HEK293T (cell line): Measurements from ENCODE around the gene BEGAIN.
"Not testable (repeated sequence)": the region's sequence is repeated elsewhere in the genome, so short reads cannot be mapped to it uniquely, and the experiment has no call there.

Source experiments
- CTCF ChIA-PET: fragments of 350-600 bp; formaldehyde crosslinking; extraction: SDS; loops from one replicate; lab custom pipeline; 2021; ENCODE audit warnings: antibody characterized with exemption, inconsistent platforms; lab: Yijun Ruan, JAX
- POLR2A ChIA-PET: fragments of 350-600 bp; formaldehyde crosslinking; extraction: SDS; loops from one replicate; lab custom pipeline; 2020; ENCODE audit warnings: antibody characterized with exemption, inconsistent platforms; lab: Yijun Ruan, JAX
- DNase-seq: peaks from one replicate; pipeline ENCODE4 v3.0.0; 2012; ENCODE audit warnings: mixed read lengths; ENCODE audit errors: extremely low spot score
- ARNT ChIP-seq: fragments of 450-650 bp; IDR thresholded peaks from 2 replicates; pipeline ENCODE4 v1.6.1; 2017; ENCODE audit warnings: mild to moderate bottlenecking
- BHLHE40 ChIP-seq: fragments of 450-650 bp; IDR thresholded peaks from 2 replicates; pipeline ENCODE4 v1.6.1; 2016; ENCODE audit warnings: mild to moderate bottlenecking, moderate library complexity, borderline replicate concordance
- CTBP1 ChIP-seq: fragments of 450-650 bp; IDR thresholded peaks from 2 replicates; pipeline ENCODE4 v1.6.1; 2016; ENCODE audit warnings: borderline replicate concordance
- ELF4 ChIP-seq: fragments of 450-650 bp; IDR thresholded peaks from 2 replicates; pipeline ENCODE4 v1.6.1; 2017; ENCODE audit warnings: antibody characterized with exemption
- FOXA1 ChIP-seq: fragments of 450-650 bp; IDR thresholded peaks from 2 replicates; pipeline ENCODE4 v1.6.1; 2016; ENCODE audit warnings: mild to moderate bottlenecking
- FOXK2 ChIP-seq: fragments of 450-650 bp; IDR thresholded peaks from 2 replicates; pipeline ENCODE4 v1.6.1; 2016; ENCODE audit warnings: mild to moderate bottlenecking
- FOXM1 ChIP-seq: fragments of 450-650 bp; IDR thresholded peaks from 2 replicates; pipeline ENCODE4 v1.6.1; 2017; ENCODE audit warnings: mild to moderate bottlenecking, borderline replicate concordance
- HDGF ChIP-seq: fragments of 450-650 bp; IDR thresholded peaks from 2 replicates; pipeline ENCODE4 v1.6.1; 2017; ENCODE audit warnings: antibody characterized with exemption, borderline replicate concordance
- L3MBTL2 ChIP-seq: fragments of 450-650 bp; conservative IDR thresholded peaks from 2 replicates; pipeline ENCODE4 v1.6.1; 2016; ENCODE audit warnings: mild to moderate bottlenecking
- LEF1 ChIP-seq: fragments of 450-650 bp; IDR thresholded peaks from 2 replicates; pipeline ENCODE4 v1.6.1; 2017; ENCODE audit warnings: mild to moderate bottlenecking, borderline replicate concordance
- NFRKB ChIP-seq: fragments of 450-650 bp; IDR thresholded peaks from 2 replicates; pipeline ENCODE4 v1.6.1; 2016; ENCODE audit warnings: mild to moderate bottlenecking, moderate library complexity
- PKNOX1 ChIP-seq: fragments of 450-650 bp; IDR thresholded peaks from 2 replicates; pipeline ENCODE4 v1.6.1; 2016
- SP1 ChIP-seq: fragments of 450-650 bp; IDR thresholded peaks from 2 replicates; pipeline ENCODE4 v1.6.1; 2017
- SUZ12 ChIP-seq: fragments of 450-650 bp; IDR thresholded peaks from 2 replicates; pipeline ENCODE4 v1.6.1; 2016; ENCODE audit warnings: mild to moderate bottlenecking
- TARDBP ChIP-seq: fragments of 450-650 bp; IDR thresholded peaks from 2 replicates; pipeline ENCODE4 v1.6.1; 2016
- ZNF384 ChIP-seq: fragments of 450-650 bp; IDR thresholded peaks from 2 replicates; pipeline ENCODE4 v1.6.1; 2016

The BEGAIN gene

GRCh38 chr14:100523131-100523842, 63.9 kb downstream of the BEGAIN start:
- ChIA-PET POLR2A (no interaction called here), CTCF (interaction anchor here (0.9 to 1.1 kb wide), 2 partner anchors 83 to 138 kb away, joined by 3 read pairs; no protein-coding TSS in a partner anchor)
- TF ChIP-seq FOXA1 (no peak), FOXM1 (no peak), CTBP1 (no peak), LEF1 (no peak), SUZ12 (no peak), HDGF (no peak), ZNF384 (no peak), PKNOX1 (no peak), FOXK2 (no peak), TARDBP (no peak), SP1 (no peak), BHLHE40 (no peak), L3MBTL2 (no peak), ELF4 (no peak), ARNT (no peak)
- DNase-seq, result no peak

GRCh38 chr14:100522616-100523099, 64.6 kb downstream of the BEGAIN start:
- ChIA-PET CTCF (interaction anchor here (0.9 kb wide), 1 partner anchor 137 kb away, joined by 3 read pairs; no protein-coding TSS in a partner anchor), POLR2A (no interaction called here)
- no peak for DNase-seq
- TF ChIP-seq ZNF384 (no peak), HDGF (no peak), BHLHE40 (no peak), ARNT (no peak), L3MBTL2 (no peak)

GRCh38 chr14:100506053-100506452, 81.2 kb downstream of the BEGAIN start:
- DNase-seq, CTCF ChIA-PET, POLR2A ChIA-PET: not testable (repeated sequence)

GRCh38 chr14:100504372-100505078, 82.7 kb downstream of the BEGAIN start:
- ChIA-PET CTCF (no interaction called here), POLR2A (no interaction called here)
- DNase-seq, result no peak
- TF ChIP-seq BHLHE40 (no peak), LEF1 (no peak)

GRCh38 chr14:100503251-100503650, 84.0 kb downstream of the BEGAIN start:
- POLR2A ChIA-PET, result no interaction called here
- CTCF ChIA-PET, result interaction anchor here (0.6 kb wide), 1 partner anchor 37 kb away, joined by 4 read pairs; no protein-coding TSS in a partner anchor
- TF ChIP-seq FOXK2 (no peak), LEF1 (no peak), L3MBTL2 (no peak), ARNT (no peak), NFRKB (no peak), ZNF384 (no peak), ELF4 (no peak), HDGF (no peak), FOXM1 (no peak), BHLHE40 (no peak), PKNOX1 (no peak), SP1 (no peak), CTBP1 (no peak)
- no peak for DNase-seq

GRCh38 chr14:100502622-100503220, 84.5 kb downstream of the BEGAIN start:
- TF ChIP-seq ELF4, result no peak
- TF ChIP-seq TARDBP, result no peak
- TF ChIP-seq SUZ12, result no peak
- TF ChIP-seq CTBP1, result no peak
- TF ChIP-seq FOXK2, result no peak
- no peak for TF ChIP-seq FOXA1
- TF ChIP-seq SP1, result no peak
- TF ChIP-seq PKNOX1, result no peak
- no peak for TF ChIP-seq FOXM1
- POLR2A ChIA-PET, result interaction anchor here (1.2 kb wide), 1 partner anchor 11 kb away, joined by 4 read pairs; no protein-coding TSS in a partner anchor
- CTCF ChIA-PET, result interaction anchor here (0.6 kb wide), 1 partner anchor 36 kb away, joined by 4 read pairs; no protein-coding TSS in a partner anchor
- no peak for DNase-seq
